Kidney epithelial cell (primary cell): ENCODE results near the gene DCAF6. TPM values are rescaled to one million over a fixed set of nuclear protein-coding genes. Genes with fewer than 3 reads are reported as not detected.
A peak's percentile ranks its signal among the peaks of the same experiment; 100 is the strongest.

Source experiments
- DNase-seq: peaks from one replicate; pipeline ENCODE4 v3.0.0-alpha.2; 2010; ENCODE audit warnings: low read depth
- H3K27me3 ChIP-seq: 2 replicates; pipeline ENCODE4 v1.6.0; 2011; ENCODE audit warnings: low read length; ENCODE audit not compliant: control insufficient read depth, insufficient read depth
- H3K36me3 ChIP-seq: 2 replicates; pipeline ENCODE4 v1.5.1; 2011; ENCODE audit warnings: low read length; ENCODE audit not compliant: control insufficient read depth, insufficient read depth
- H3K4me3 ChIP-seq: 2 replicates; pipeline ENCODE4 v1.5.1; 2011; ENCODE audit warnings: low read depth, mild to moderate bottlenecking, control low read depth, low read length
- total RNA-seq: library from RNA; depleted of rRNA; stranded (reverse); fragments of >200 nt; gene quantifications from 2 replicates; pipeline ENCODE4 v1.2.3, GENCODE V29; 2015
- TF ChIP-seq, protein P1 (sequence below): IDR thresholded peaks from 2 replicates; pipeline ENCODE4 v1.5.1; 2011; ENCODE audit warnings: mild to moderate bottlenecking, moderate library complexity, low read length, control low read depth, inconsistent platforms; ENCODE audit not compliant: insufficient read depth, poor library complexity, severe bottlenecking

DCAF6 gene
- total RNA-seq, 1 donor from 2014 or later, result 27.2 TPM

DNA sequence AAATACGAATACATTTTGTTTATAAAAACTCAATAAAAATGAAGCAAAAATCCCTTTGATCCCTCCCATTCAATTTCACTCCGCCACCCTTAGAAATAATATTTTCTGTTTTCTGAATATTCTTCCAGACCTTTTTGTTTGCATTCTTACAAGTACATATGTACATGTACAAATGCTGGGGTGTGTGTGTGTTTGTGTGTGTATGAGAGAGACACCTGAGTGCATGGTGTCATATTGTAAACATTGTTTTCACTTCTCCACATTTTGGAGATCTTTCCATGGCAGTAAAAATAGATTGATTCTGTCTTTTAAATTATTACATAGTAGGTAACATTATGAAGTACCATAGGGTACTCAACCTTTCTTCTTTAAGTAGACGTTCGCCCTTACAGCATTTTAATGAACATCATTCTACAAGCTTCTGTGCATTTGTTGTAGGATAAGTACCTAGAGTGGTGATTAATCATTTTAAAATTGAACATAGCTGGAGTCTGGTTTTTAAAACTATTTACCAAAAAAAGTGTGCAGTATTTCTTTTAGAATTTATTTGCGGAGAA is 1.7 kb downstream of the DCAF6 start:
- DNase-seq, result no peak
- no peaks in the 10 kb centered on the region for H3K36me3 ChIP-seq
- peak overlapping the region; percentile 96 for H3K4me3 ChIP-seq
- H3K27me3 ChIP-seq, result no peaks in the 10 kb centered on the region
- TF ChIP-seq, protein P1, sequence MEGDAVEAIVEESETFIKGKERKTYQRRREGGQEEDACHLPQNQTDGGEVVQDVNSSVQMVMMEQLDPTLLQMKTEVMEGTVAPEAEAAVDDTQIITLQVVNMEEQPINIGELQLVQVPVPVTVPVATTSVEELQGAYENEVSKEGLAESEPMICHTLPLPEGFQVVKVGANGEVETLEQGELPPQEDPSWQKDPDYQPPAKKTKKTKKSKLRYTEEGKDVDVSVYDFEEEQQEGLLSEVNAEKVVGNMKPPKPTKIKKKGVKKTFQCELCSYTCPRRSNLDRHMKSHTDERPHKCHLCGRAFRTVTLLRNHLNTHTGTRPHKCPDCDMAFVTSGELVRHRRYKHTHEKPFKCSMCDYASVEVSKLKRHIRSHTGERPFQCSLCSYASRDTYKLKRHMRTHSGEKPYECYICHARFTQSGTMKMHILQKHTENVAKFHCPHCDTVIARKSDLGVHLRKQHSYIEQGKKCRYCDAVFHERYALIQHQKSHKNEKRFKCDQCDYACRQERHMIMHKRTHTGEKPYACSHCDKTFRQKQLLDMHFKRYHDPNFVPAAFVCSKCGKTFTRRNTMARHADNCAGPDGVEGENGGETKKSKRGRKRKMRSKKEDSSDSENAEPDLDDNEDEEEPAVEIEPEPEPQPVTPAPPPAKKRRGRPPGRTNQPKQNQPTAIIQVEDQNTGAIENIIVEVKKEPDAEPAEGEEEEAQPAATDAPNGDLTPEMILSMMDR, result no peak

DNA sequence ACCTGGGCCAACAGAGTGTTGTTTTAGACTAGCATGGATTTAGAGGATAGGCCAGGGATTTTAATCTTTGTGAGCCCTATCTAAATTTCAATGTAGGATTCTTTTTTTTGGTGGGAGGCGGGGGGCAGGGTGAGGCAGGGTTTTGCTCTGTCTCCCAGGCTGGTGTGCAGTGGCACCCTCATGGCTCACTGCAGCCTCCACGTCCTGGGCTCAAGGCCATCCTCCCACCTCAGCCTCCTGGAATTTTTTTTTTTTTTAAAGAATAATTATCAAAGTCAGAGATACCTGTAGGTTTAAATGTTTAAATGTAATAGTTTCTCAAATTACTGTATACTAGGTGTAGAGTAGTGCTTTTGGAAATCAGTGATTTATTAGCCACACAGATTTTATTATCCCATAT is 3.8 kb downstream of the DCAF6 start:
- no peak overlapping the region for H3K4me3 ChIP-seq
- TF ChIP-seq, protein P1, result no peak

DNA sequence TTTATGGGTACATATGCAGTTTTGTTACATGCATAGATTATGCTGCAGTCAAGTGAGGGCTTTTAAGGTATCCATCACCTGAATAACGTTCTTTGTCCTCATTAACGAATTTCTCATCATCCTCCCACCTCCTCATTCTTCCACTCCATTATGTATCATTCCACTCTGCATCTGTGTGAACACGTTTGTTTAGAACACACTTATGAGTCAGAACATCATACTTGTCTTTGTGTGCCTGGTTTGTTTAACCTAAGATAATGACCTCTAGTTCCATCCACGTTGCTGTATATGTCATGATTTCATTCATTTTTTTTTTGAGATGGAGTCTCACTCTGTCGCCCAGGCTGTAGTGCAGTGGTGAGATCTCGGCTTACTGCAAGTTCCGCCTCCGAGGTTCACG is 7.1 kb downstream of the DCAF6 start:
- Histone ChIP-seq H3K36me3 (no peaks in the 10 kb centered on the region), H3K4me3 (no peak overlapping the region), H3K27me3 (no peaks in the 10 kb centered on the region)
- TF ChIP-seq, protein P1, result no peak
- DNase-seq, result no peak

More for the DNA sequence above, 3.8 kb downstream of the DCAF6 start:
- Histone ChIP-seq H3K27me3 (no peaks in the 10 kb centered on the region), H3K36me3 (no peaks in the 10 kb centered on the region)
- no peak for DNase-seq

DNA sequence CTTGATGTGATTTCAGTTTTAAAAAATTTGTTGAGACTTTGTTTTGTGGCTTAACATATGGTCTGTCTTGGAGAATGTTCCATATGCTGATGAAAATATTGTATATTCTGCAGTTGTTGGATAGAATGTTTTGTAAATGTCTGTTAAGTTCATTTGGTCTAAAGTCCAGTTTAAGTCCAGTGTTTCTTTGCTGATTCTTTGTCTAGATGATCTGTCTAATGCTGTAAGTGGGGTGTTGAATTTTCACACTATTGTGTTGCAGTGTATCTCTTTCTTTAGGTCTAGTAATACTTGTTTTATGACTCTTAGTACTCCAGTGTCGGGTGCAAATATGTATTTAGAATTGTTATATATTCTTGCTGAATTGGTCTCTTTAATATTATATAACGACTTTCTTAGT is 11.2 kb downstream of the DCAF6 start:
- TF ChIP-seq, protein P1, result no peak
- no peak for DNase-seq
- Histone ChIP-seq H3K36me3 (no peaks in the 10 kb centered on the region), H3K4me3 (no peak overlapping the region), H3K27me3 (no peaks in the 10 kb centered on the region)

DNA sequence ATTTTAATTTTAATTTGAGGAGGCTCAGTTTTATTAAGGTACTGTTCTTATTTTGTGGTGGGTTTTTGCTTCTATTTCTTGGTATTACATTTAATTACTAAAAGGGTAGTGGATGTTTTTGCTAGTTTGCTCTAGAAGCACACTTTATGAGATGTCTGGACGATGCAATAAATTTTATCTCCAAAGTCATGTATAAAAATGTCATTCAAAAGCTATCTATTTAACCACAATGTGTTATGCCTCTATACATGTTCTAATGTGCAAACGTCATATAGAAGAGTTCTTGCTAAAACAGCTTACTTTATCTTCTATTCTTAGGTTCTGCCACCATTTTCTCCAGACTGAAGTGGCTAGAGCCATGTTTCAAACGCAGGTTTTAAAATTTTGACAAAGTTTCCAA is 13.3 kb downstream of the DCAF6 start:
- TF ChIP-seq, protein P1, result no peak
- DNase-seq, result no peak
- Histone ChIP-seq H3K4me3 (no peak overlapping the region), H3K36me3 (peaks cover 1% of the 10 kb centered on the region), H3K27me3 (no peaks in the 10 kb centered on the region)

DNA sequence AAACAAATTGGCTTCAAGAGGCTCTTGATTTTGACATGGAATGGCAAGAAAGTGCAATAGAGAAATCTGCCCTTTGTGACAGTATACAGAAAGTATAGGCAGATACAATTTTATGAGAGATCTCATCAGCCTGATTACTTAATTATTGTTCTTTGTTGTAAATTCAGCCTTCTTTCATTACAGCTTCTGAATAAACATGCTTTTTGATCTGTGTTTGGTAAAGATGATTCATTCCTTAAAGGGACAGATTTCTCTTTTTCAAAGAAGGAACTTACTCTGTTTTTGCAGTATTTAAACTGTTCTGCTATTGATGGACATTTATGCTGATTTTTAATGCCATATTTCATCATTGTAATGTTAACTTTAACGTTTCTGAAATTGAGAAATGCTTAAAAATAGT is 14.1 kb downstream of the DCAF6 start:
- peaks cover 1% of the 10 kb centered on the region for H3K36me3 ChIP-seq
- no peak for DNase-seq
- H3K27me3 ChIP-seq, result no peaks in the 10 kb centered on the region
- H3K4me3 ChIP-seq, result no peak overlapping the region
- TF ChIP-seq, protein P1, result no peak
